Keratinocyte (primary cell): ENCODE results near the gene PCDH8. TPM values are rescaled to one million over a fixed set of nuclear protein-coding genes. Genes with fewer than 3 reads are reported as not detected.

Experiments used
- DNase-seq: peaks from one replicate; pipeline ENCODE4 v3.0.0-alpha.2; 2011; ENCODE audit warnings: low read depth, missing footprints, low spot score
- FAIRE-seq: peaks from 2 replicates; lab custom pipeline; 2011; peaks lifted over from hg19 to GRCh38; lab: Jason Lieb, UNC
- H2AFZ ChIP-seq: 2 replicates; pipeline ENCODE4 v1.6.0; 2012; ENCODE audit warnings: low read length, control low read depth, inconsistent platforms; ENCODE audit not compliant: control insufficient read depth
- H3K27ac ChIP-seq: 2 replicates; pipeline ENCODE4 v1.5.1; 2011; ENCODE audit warnings: low read length; ENCODE audit not compliant: control insufficient read depth, insufficient read depth
- H3K27me3 ChIP-seq: 3 replicates; pipeline ENCODE4 v1.6.0; 2011; ENCODE audit warnings: low read length; ENCODE audit not compliant: control insufficient read depth, insufficient read depth; ENCODE audit errors: extremely low read depth
- H3K36me3 ChIP-seq, 2 experiments: 2 replicates in 1 of 2; 3 replicates in 1 of 2; pipeline ENCODE4 v1.5.1; 2011; ENCODE audit warnings: low read length in 2 of 2, mild to moderate bottlenecking in 1 of 2; ENCODE audit not compliant: control insufficient read depth in 2 of 2, insufficient read depth in 2 of 2; ENCODE audit errors: extremely low read depth in 1 of 2
- H3K4me1 ChIP-seq: 3 replicates; pipeline ENCODE4 v1.5.1; 2011; ENCODE audit warnings: low read length; ENCODE audit not compliant: control insufficient read depth, insufficient read depth; ENCODE audit errors: extremely low read depth
- H3K4me2 ChIP-seq: 3 replicates; pipeline ENCODE4 v1.6.0; 2011; ENCODE audit warnings: low read depth, low read length; ENCODE audit not compliant: control insufficient read depth, insufficient read depth; ENCODE audit errors: extremely low read depth
- H3K4me3 ChIP-seq, 3 experiments: fragments of 200-600 bp in 1 of 3; sonication (generic) in 1 of 3; 2 replicates in 2 of 3; 3 replicates in 1 of 3; pipeline ENCODE4 v1.5.1; 2011 to 2016; ENCODE audit warnings: low read length in 3 of 3, mild to moderate bottlenecking in 3 of 3, control low read depth in 2 of 3, inconsistent platforms in 1 of 3, low read depth in 1 of 3, mixed read lengths in 1 of 3, mixed run types in 1 of 3, moderate library complexity in 1 of 3; ENCODE audit not compliant: control insufficient read depth in 2 of 3, insufficient read depth in 2 of 3; ENCODE audit errors: extremely low read depth in 1 of 3
- H3K79me2 ChIP-seq: 2 replicates; pipeline ENCODE4 v1.6.0; 2012; ENCODE audit warnings: low read length; ENCODE audit not compliant: control insufficient read depth, insufficient read depth
- H3K9ac ChIP-seq: 3 replicates; pipeline ENCODE4 v1.6.0; 2011; ENCODE audit warnings: low read length; ENCODE audit not compliant: control insufficient read depth, insufficient read depth; ENCODE audit errors: extremely low read depth
- H3K9me1 ChIP-seq: 3 replicates; pipeline ENCODE4 v1.6.0; 2011; ENCODE audit warnings: low read length; ENCODE audit not compliant: control insufficient read depth, insufficient read depth; ENCODE audit errors: extremely low read depth
- H3K9me3 ChIP-seq: 2 replicates; pipeline ENCODE4 v1.5.1; 2012; ENCODE audit warnings: low read depth, low read length; ENCODE audit not compliant: control insufficient read depth
- H4K20me1 ChIP-seq: 3 replicates; pipeline ENCODE4 v1.6.0; 2011; ENCODE audit warnings: low read length; ENCODE audit not compliant: control insufficient read depth, insufficient read depth; ENCODE audit errors: extremely low read depth
- CTCF ChIP-seq, 3 experiments: IDR thresholded peaks in 1 of 3; conservative IDR thresholded peaks in 1 of 3; optimal IDR thresholded peaks in 1 of 3; 2 replicates in 2 of 3; 3 replicates in 1 of 3; pipeline versions ENCODE3 to v1.5.1; 2011; ENCODE audit warnings: low read length in 3 of 3, mild to moderate bottlenecking in 3 of 3, moderate library complexity in 2 of 3, control low read depth in 1 of 3, inconsistent platforms in 1 of 3; ENCODE audit not compliant: insufficient read depth in 2 of 3; ENCODE audit errors: extremely low read depth in 1 of 3
- EZH2 ChIP-seq: IDR thresholded peaks from one replicate; pipeline ENCODE4 v1.6.1; 2012; ENCODE audit warnings: inconsistent platforms, mild to moderate bottlenecking, low read length, moderate library complexity
- dilution Hi-C: fragments of 300-500 bp; cut with MboI; formaldehyde crosslinking; loops from one replicate; pipeline ENCODE4 v1.7.0; 2020; ENCODE audit warnings: low sequenced_read_pairs; ENCODE audit not compliant: extremely low pct_ligation_motif_present
- polyA plus RNA-seq, 5 experiments: library from polyadenylated mRNA; depleted of rRNA in 3 of 5; stranded (reverse) in 3 of 5; stranded (forward) in 1 of 5; unstranded in 1 of 5; fragments of >200 nt; gene quantifications; 1 replicate in 1 of 5; 2 replicates in 3 of 5; 3 replicates in 1 of 5; pipeline versions ENCODE4 v1.2.1 to v1.2.3, GENCODE V29; 2011 to 2012; ENCODE audit warnings: missing spikeins in 2 of 5, low read depth in 1 of 5, low replicate concordance in 1 of 5

The PCDH8 gene
- polyA plus RNA-seq, 1 donor (not counting 4 experiments of a cell fraction or from before 2014, with no cell fraction given) = not detected

- TF ChIP-seq EZH2 (no peak), CTCF (optimal IDR thresholded peaks at IDR 0.05 in 1 of 3, IDR thresholded peaks at IDR 0.05 in 1 of 3, conservative IDR thresholded peaks at IDR 0.05 in 1 of 3; ENCODE audit: extremely low read depth in 1 of 3, insufficient read depth in 2 of 3, low read length in 3 of 3) (no peak)
- Histone ChIP-seq H4K20me1 (no peaks in the 10 kb centered on the region), H3K4me2 (no peak overlapping the region), H3K4me1 (no peaks in the 10 kb centered on the region), H3K36me3 (no peaks in the 10 kb centered on the region), H3K79me2 (no peaks in the 10 kb centered on the region), H3K4me3 (no peak overlapping the region), H2AFZ (no peak overlapping the region), H3K27me3 (no peaks in the 10 kb centered on the region), H3K27ac (no peak overlapping the region), H3K9ac (no peak overlapping the region), H3K9me1 (no peaks in the 10 kb centered on the region), H3K9me3 (no peaks in the 10 kb centered on the region)
- FAIRE-seq (no peak), DNase-seq (no peak)
- dilution Hi-C loops = no loop called here
Measured at GRCh38 chr13:52885141-52885540, 36.7 kb upstream of the PCDH8 start.

- Histone ChIP-seq H4K20me1 (no peaks in the 10 kb centered on the region), H3K4me1 (no peaks in the 10 kb centered on the region), H3K4me2 (no peak overlapping the region), H3K79me2 (no peaks in the 10 kb centered on the region), H3K9ac (no peak overlapping the region), H2AFZ (no peak overlapping the region), H3K27ac (no peak overlapping the region), H3K4me3 (no peak overlapping the region), H3K9me1 (no peaks in the 10 kb centered on the region), H3K27me3 (no peaks in the 10 kb centered on the region), H3K9me3 (no peaks in the 10 kb centered on the region), H3K36me3 (no peaks in the 10 kb centered on the region)
- DNase-seq (no peak), FAIRE-seq (no peak)
- no peak for TF ChIP-seq EZH2
- dilution Hi-C loops = no loop called here
Measured at GRCh38 chr13:52884429-52885010, 36.1 kb upstream of the PCDH8 start.

- no peak for FAIRE-seq
- Histone ChIP-seq H3K4me3 (no peak overlapping the region), H2AFZ (no peak overlapping the region), H3K27ac (no peak overlapping the region), H3K9me3 (no peaks in the 10 kb centered on the region), H3K9me1 (no peaks in the 10 kb centered on the region), H3K4me2 (no peak overlapping the region), H4K20me1 (no peaks in the 10 kb centered on the region), H3K4me1 (no peaks in the 10 kb centered on the region), H3K9ac (no peak overlapping the region), H3K36me3 (no peaks in the 10 kb centered on the region), H3K79me2 (no peaks in the 10 kb centered on the region), H3K27me3 (no peaks in the 10 kb centered on the region)
- DNase-seq = no peak
- TF ChIP-seq EZH2 (no peak), CTCF (optimal IDR thresholded peaks at IDR 0.05 in 1 of 3, IDR thresholded peaks at IDR 0.05 in 1 of 3, conservative IDR thresholded peaks at IDR 0.05 in 1 of 3; ENCODE audit: extremely low read depth in 1 of 3, insufficient read depth in 2 of 3, low read length in 3 of 3) (no peak)
- dilution Hi-C loops = no loop called here
Measured at GRCh38 chr13:52882785-52883184, 34.3 kb upstream of the PCDH8 start.
